ENCODE results near the gene STRBP. TPM values are rescaled to one million over a fixed set of nuclear protein-coding genes. Genes with fewer than 3 reads are reported as not detected.

The STRBP gene
- total RNA-seq = 23.1 TPM

GRCh38 chr9:123268465-123269259, at the start of gene STRBP:
Gene STRBP (minus strand): TSS chr9:123268586. CDS start chr9:123184134, 84,452 bp downstream.

Other genes starting within 250 kb of the STRBP start
- 7.9 TPM for gene GPR21, start 234.9 kb downstream of the STRBP start, total RNA-seq
- gene CRB2, start 87.6 kb upstream of the STRBP start, total RNA-seq = 27.5 TPM